NCI-H146 treated with DMSO at 0.1 percent for 48 hours (cell line): ENCODE measurements around the gene LRRC53.

Experiments
- DNase-seq: peaks from one replicate; lab custom pipeline; 2025; ENCODE audit not compliant: unreplicated experiment; lab: John Stamatoyannopoulos, UW

LRRC53 gene

DNA sequence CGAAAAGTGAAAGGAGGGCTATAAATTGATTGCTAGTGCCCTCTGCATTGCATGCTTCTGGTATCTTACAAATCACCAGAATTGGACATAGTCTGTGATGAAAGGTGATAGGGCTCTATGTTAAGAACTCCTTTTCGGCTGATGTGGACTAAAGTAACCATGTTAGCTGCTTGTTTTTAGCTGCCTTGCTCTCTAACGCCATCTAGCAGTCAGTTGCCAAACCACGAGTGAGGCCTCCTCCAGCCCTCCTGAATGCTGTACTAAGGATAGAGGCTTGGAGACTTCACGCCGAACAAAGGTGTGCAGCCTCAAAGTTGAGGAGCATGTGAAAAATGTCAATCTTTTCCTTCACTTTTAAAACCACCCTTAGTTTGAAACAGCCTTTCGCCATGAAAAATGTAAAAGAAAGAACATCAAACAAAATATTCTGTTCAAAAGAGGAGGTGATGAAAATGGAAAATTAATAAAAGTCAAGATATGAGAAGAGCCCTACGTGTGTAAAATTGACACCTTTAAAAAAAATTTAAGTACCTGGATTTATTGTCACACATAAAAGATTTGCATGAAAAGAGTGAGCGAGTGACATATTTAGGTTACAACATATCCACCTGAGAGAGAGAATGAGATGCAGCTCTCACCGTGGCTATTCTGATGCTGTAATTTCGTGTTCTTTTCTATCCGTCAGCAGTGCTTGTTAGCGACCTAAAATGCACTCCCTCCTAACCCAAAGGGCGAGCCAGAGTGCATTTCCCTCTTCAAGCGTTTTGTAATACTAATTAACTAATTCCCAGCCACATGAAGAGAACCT lies 8.1 kb downstream of the LRRC53 start:
- DNase-seq, result peak; percentile 67

DNA sequence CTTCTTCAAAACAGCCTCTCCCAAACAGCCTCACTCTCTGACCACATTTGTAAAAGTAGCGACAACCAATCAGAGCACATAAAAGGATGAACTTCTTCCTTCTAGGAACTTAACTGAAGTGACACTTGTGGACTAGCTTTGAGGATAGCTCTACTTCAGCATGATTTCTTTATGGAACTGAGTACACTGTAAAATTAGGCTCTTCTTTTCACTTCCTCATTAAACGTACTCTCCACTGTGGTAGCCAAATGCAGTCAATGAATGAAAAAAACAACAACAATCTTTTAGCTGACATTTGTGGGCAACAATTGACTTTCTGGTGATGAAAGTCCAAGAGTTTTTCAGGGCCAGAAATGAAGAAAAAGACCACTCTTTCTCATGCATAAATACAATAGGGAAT lies 9.6 kb downstream of the LRRC53 start:
- no peak for DNase-seq

- no peak for DNase-seq
Observed at GRCh38 chr1:74502432-74502831, 10.0 kb downstream of the LRRC53 start.

DNA sequence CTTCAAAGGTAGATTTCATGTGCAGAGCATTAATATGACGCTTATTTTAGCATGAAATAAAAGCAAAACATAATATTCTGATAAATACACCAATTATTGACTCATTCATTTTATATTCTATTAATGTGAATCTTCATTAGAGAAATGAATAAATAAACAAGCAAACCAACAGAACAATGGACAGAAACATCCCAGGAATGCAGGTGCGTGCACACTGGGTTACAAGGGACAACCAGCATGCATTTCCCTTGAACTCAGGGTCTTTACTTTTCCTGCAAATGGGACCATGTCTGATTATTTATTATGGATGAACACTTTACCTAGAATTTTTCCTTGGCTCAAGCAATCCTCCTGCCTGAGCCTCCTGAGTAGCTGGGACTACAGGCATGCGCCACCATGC lies 13.5 kb downstream of the LRRC53 start:
- DNase-seq, result no peak

DNA sequence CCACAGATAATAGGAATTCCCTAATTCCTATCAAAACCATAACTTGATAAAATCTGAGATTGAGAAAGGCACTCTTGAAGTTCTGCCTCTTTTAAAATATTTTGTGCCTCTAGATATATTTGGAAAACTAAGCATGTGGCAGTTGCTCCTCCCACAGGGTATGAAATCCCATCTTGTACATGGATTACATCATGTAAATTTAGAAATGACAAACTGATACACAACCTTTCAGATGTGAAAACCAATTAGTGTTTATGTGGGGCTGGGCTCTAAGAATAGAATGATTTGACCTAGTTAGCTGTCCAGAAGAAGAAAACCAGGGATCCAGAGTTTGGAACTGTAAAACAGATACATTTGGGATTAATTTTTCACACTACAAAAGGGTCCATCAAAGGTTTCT lies 15.7 kb downstream of the LRRC53 start:
- DNase-seq, result no peak

DNA sequence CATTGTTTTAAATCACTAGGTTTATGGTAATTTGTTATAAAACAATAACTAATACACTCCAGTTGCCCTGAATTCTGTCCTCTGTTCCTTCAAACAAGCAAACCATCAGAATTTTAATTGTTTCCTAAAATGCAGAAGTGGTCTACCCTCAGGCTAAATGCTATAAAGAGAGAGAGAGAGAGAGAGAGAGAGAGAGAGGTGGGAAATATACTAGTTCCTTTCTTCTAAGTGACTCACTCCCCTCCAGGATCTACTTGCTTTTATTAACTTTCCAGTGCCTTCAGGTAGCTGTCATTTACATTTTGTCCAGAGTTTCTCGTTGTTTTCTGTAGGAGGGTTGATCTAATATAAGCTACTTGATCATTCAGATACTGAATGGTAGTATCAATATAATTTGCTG lies 26.4 kb downstream of the LRRC53 start:
- DNase-seq, result no peak

DNA sequence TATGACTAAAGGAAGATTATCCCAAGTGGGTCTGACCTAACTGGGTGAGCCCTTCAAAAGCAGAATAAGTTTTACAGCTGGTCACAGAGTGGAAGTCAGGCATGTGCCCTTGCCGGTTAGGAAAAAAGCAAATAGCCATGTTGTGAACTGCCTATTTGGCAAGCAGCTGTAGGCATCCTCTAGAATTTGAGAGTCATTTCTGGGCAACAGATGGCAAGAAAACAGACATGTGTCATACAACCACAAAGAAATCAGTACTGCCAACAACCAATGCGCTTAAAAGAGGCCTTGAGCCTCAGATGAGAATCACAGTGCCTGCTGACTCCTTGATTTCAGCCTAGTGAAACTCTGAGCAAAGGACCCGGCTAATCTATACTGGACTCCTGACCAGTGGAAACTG lies 26.8 kb downstream of the LRRC53 start:
- DNase-seq, result no peak

DNA sequence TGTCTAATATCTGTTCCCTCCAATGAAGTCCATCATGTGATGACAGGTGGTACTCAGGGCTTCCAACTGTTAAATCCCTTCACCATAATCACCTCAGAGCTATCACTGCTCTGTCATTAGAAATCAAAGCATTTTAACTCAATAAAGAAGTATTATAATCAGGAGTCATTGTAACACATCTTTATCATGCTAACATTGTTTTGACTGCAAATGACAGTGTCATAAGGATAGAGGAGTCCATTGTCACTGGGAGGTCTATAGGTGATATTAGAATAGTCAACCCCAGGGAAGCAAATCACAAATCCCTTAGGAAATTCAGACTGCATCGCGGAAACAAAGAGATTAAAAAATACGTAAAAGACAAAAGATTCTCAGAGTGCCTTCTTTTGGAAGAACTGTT lies 30.8 kb downstream of the LRRC53 start:
- DNase-seq, result peak; percentile 46

DNA sequence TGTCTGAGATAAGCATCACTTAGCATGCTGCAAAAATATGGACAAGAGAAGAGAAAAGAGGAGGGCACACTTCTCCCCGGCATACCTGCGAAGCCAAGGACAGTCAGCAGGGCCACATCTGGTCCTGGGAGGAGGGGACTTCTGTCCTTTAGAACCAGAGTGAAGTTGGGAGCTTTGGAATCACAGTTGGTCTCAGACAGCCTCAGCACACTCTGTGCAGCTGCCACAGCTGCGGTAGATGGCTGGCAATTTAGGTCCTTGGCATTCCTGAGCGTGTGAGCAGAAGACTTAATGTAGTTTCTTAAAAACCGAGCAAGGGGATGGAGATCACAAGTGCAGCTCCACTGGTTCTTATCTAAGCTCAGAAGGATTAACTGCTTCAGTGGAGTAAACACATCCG lies 32.3 kb downstream of the LRRC53 start:
- DNase-seq, result no peak

GRCh38 chr1:74478979-74479378 lies 33.4 kb downstream of the LRRC53 start:
- peak; percentile 41 for DNase-seq

DNA sequence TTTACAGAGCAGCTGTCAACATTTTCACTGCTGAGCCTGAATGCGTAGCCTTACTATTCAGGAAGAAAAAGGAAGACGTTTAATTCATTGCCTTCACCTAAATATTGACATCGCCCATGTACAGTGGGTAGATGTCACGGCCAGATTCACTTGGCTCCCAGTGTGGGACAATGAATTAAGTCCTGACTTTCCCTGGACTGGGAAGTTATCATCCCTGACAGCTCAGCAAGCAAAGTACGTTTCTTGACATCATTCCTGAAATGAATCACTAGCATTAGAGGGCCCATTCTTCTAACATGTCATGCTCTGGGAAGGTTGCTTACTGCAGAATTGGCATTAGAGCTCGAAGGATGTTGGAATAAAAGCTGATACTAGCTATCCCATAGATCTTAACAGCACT lies 37.8 kb downstream of the LRRC53 start:
- no peak for DNase-seq

DNA sequence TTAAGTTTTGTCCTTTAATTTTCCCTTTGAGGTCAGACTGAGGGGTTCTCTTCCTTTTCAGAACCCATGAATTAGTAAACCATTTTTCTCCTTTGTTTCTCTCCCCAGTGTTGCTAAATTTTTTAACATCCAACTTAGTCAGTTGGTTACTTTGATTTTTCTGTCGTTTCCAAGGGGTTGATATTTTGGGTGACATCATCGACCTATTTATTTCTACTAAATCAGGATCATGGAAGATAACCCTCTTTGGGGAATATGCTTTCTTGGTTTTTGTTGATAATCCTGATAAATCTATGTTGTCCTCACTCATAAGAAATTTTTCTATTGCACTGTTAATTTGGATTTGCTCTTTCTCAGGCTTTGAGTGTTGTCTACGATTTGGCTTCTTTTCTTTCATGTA lies 40.9 kb downstream of the LRRC53 start:
- DNase-seq, result no peak

DNA sequence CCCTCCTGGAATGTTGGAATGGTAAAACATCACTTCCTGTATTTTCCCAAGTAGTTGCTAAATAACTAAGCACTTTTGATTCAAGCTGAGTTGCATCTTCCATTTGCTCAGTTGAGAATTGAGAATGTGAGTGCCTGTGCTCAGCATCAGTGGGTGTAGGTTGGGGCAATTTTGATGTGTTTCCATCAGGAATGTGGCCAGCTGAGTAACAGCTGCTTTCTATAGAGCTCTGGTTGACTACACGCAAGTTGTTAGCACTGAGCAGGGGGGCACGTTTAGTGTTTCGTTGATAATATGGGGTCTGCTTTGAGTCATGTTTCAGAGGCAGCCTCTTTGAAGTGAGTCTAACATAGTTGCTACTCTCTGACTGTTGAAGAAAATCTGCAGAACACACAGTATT lies 41.5 kb downstream of the LRRC53 start:
- no peak for DNase-seq

GRCh38 chr1:74470251-74470650 lies 42.2 kb downstream of the LRRC53 start:
- no peak for DNase-seq

DNA sequence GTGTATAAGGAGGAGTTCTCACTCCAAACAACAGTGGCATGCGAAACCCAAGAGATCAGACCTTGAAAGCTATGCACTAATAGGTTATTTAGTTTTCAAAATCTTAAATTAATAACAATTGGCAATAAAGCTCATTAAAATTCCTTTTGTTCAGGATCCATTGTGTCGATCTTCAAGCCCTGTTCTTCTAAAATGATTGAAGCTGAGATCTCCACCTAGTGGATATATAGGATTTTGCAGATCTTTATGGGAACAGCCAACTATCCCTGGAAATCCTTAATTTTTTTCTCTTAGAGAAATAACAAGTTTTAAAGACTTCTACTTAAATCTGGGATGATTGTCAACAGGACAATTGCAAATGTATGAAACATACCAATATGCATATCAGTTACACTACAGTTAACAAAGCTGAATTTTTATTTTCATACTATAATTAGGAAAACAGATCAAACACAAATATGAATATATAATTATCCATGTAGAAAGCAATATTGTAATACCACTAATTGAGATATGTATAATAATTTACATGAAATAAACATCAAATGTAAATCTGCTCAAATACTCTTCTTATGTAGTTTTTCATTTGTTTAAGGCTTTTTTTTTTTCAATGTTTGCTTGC lies 43.3 kb downstream of the LRRC53 start:
- DNase-seq, result peak; percentile 66

DNA sequence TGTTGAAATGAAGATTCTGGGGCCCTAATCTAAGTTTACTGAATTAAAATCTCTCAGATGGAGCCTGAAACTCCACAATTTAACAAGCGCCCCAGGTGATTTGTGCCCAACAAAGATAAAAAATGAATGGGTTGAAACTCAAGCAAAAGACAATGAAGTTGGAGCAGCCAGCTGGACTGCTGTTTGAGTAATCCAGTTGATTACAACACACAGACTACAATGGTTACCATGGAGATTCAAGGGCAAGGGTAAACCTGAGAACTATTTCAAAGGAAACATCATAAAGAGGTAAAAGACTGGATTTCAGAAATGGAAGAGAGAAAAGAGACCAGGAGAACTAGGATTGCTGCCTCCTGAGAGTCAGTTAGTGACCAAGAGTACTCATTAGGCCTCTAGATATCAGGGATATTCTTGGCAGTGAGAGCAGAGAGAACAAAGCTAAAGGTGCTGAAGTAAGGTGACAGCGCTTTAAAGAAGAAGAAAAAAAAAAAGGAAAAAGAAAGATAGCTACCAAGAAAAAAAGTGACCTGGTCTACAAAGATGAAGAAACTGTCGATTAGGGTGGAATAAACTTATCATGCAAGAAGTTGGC lies 44.5 kb downstream of the LRRC53 start:
- peak; percentile 95 for DNase-seq

GRCh38 chr1:74465193-74465681 lies 47.2 kb downstream of the LRRC53 start:
- DNase-seq, result no peak

DNA sequence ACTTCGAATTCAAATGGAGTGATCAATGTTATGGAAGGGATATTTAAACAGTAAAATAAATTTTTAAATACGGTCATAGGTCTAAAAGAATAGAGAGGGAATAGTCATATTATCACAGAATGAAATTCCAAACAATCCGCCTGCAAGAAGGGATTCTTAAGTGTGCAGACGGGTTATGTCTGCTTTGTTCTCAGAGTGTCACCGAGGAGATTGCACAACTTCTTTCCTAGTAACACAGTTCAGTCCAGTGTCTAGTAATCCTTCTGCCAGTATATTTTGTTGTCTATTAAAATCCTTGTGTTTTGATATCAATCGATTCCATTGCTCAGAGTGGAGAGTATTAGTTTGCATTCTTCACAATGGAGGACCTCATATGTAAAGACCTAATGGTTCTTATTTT lies 48.4 kb downstream of the LRRC53 start:
- no peak for DNase-seq

DNA sequence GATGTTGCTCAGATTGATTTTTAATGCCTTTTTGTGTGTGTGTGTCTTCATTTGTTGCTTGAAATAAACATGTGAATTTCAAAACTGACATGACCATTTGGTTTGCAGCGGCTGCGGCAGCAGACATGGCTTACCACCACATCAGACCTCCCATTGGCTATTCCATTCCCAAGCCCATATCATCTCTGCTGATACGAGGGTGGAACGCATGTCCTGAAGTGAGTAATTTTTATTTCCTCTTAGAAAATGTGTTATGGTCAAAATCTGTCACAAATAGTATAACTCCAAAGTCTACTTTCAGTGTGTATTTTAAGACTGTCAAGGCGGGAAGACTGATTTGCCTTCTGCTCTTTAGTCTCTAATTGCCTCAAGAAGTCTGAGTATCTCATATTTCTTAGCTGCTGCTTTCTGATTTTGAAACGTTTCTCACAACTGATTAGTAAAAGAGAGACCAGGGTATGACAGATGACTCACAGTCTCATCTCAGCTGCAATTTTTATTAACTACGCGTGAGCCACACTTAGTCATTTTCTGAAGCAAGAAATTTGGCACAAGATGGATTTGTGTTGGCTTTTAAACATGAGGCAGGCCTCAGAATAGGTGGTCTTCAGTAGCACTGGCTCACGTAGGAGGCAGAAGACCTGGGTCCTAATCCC lies 49.0 kb downstream of the LRRC53 start:
- DNase-seq, result no peak

DNA sequence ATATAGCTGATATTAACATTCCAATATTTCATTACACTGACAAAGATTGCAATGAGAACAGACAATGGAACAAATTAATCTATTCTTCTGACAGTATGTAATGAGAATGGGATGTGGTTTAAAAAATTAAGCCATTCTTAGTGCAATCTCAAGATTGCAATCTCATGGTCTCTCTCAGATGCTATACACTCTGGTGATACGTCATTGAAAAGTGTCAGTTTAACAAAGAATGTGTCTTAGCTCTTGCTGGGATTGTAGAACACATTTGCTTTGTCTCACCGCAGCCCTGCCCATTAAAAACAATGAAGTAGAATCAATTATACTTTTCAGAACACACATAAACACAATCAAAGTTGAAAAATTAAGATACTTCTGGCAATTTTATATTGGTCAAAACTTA lies 55.2 kb downstream of the LRRC53 start:
- DNase-seq, result no peak

- no peak for DNase-seq
Observed at GRCh38 chr1:74455390-74455789, 57.0 kb downstream of the LRRC53 start.

DNA sequence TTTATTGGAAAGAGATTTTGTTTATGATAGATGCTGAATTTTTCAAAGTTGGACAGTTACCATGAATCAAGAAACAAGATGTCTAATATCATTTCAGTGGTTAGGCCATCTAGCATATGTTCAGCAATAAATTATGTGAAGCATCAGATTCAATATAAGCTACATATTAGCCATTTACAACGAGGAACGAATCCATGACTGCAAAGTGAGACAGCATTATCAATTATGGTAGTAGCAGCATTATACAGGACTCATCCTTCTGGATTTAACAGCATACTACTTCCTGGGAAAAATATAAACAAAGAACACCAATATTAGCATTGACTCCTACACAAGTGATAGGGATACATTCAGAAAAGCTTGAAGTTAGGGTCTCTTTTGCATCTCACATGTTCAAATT lies 59.1 kb downstream of the LRRC53 start:
- no peak for DNase-seq
